IMR-90 (cell line): Measurements from ENCODE around the gene CACNA1D. TPM values are rescaled to one million over a fixed set of nuclear protein-coding genes. Genes with fewer than 3 reads are reported as not detected.

Experiments
- ATAC-seq: fragments of 200-7000 bp; cut with Tn5 transposase; 2 replicates; pipeline ENCODE4 v1.9.1; 2020; ENCODE audit warnings: low read depth, mild to moderate bottlenecking, moderate library complexity
- BruUV-seq: library from RNA; stranded (reverse); fragments of 400-500 nt; replicated peaks from 2 replicates; lab custom pipeline; 2021; lab: Mats Ljungman, UMichigan
- CTCF ChIA-PET: fragments of 300-600 bp; formaldehyde crosslinking; extraction: SDS; loops from one replicate; lab custom pipeline; 2021; ENCODE audit warnings: antibody characterized with exemption; lab: Yijun Ruan, JAX
- POLR2A ChIA-PET: fragments of 300-600 bp; sonication (Branson Sonifier 250); formaldehyde crosslinking; loops from one replicate; lab custom pipeline; 2022; ENCODE audit warnings: antibody characterized with exemption; ENCODE audit not compliant: unreplicated experiment; lab: Charles Lee
- DNase-seq: peaks from one replicate; pipeline ENCODE4 v3.0.0; 2013
- H2AFZ ChIP-seq: replicated peaks from 2 replicates; pipeline ENCODE3; 2013; ENCODE audit warnings: low read length, mild to moderate bottlenecking; ENCODE audit not compliant: poor library complexity
- H2AK5ac ChIP-seq: 2 replicates; pipeline ENCODE4 v1.6.1; 2013; ENCODE audit warnings: low read depth, low read length, inconsistent platforms
- H2AK9ac ChIP-seq: replicated peaks from 2 replicates; pipeline ENCODE3; 2013; ENCODE audit warnings: mild to moderate bottlenecking, low read depth, low read length, moderate library complexity; ENCODE audit not compliant: poor library complexity
- H2BK120ac ChIP-seq: 2 replicates; pipeline ENCODE4 v1.6.1; 2013; ENCODE audit warnings: low read depth, low read length, inconsistent platforms
- H2BK15ac ChIP-seq: 3 replicates; pipeline ENCODE4 v1.6.1; 2013; ENCODE audit warnings: low read depth, low read length, inconsistent platforms
- H2BK20ac ChIP-seq: 2 replicates; pipeline ENCODE4 v1.6.1; 2013; ENCODE audit warnings: low read depth, mild to moderate bottlenecking, inconsistent platforms, low read length, moderate library complexity
- H2BK5ac ChIP-seq: 2 replicates; pipeline ENCODE4 v1.6.1; 2013; ENCODE audit warnings: mild to moderate bottlenecking, low read depth, low read length, inconsistent platforms; ENCODE audit not compliant: poor library complexity, severe bottlenecking
- H3K14ac ChIP-seq: replicated peaks from 2 replicates; pipeline ENCODE4 v1.6.1; 2013; ENCODE audit warnings: low read depth, low read length, inconsistent platforms
- H3K18ac ChIP-seq: 2 replicates; pipeline ENCODE4 v1.6.1; 2013; ENCODE audit warnings: low read depth, low read length, control low read depth
- H3K23ac ChIP-seq: 2 replicates; pipeline ENCODE4 v1.6.1; 2013; ENCODE audit warnings: low read depth, low read length, inconsistent platforms
- H3K27ac ChIP-seq: 2 replicates; pipeline ENCODE4 v1.5.1; 2013; ENCODE audit warnings: mild to moderate bottlenecking, control low read depth, low read length; ENCODE audit not compliant: insufficient read depth
- H3K27me3 ChIP-seq: 2 replicates; pipeline ENCODE4 v1.6.1; 2013; ENCODE audit warnings: low read length; ENCODE audit not compliant: control insufficient read depth, insufficient read depth
- H3K36me3 ChIP-seq: 2 replicates; pipeline ENCODE4 v1.6.1; 2013; ENCODE audit warnings: low read length, mixed read lengths; ENCODE audit not compliant: control insufficient read depth, insufficient read depth
- H3K4ac ChIP-seq: 2 replicates; pipeline ENCODE4 v1.6.1; 2013; ENCODE audit warnings: low read depth, low read length, inconsistent platforms
- H3K4me1 ChIP-seq: 2 replicates; pipeline ENCODE4 v1.6.1; 2013; ENCODE audit warnings: low read length, mixed read lengths; ENCODE audit not compliant: control insufficient read depth, insufficient read depth
- H3K4me2 ChIP-seq: 2 replicates; pipeline ENCODE4 v1.6.1; 2013; ENCODE audit warnings: low read depth, mild to moderate bottlenecking, control low read depth, low read length, moderate library complexity
- H3K4me3 ChIP-seq: 2 replicates; pipeline ENCODE4 v1.5.1; 2013; ENCODE audit warnings: low read depth, mild to moderate bottlenecking, control low read depth, low read length, moderate library complexity; ENCODE audit not compliant: insufficient read depth
- H3K56ac ChIP-seq: 2 replicates; pipeline ENCODE4 v1.6.1; 2013; ENCODE audit warnings: low read length, inconsistent platforms; ENCODE audit not compliant: insufficient read depth; ENCODE audit errors: extremely low read depth
- H3K79me1 ChIP-seq, 2 experiments: 2 replicates each; pipeline ENCODE4 v1.6.1; 2013; ENCODE audit warnings: low read length in 2 of 2, inconsistent platforms in 1 of 2, low read depth in 1 of 2
- H3K9ac ChIP-seq: 2 replicates; pipeline ENCODE4 v1.6.1; 2013; ENCODE audit warnings: low read depth, low read length, control low read depth
- H3K9me1 ChIP-seq: 2 replicates; pipeline ENCODE4 v1.6.1; 2013; ENCODE audit warnings: low read length, inconsistent platforms; ENCODE audit not compliant: insufficient read depth
- H3K9me3 ChIP-seq: 2 replicates; pipeline ENCODE4 v1.6.1; 2013; ENCODE audit warnings: low read length; ENCODE audit not compliant: control insufficient read depth, insufficient read depth
- H4K20me1 ChIP-seq: 2 replicates; pipeline ENCODE4 v1.6.1; 2013; ENCODE audit warnings: low read length, inconsistent platforms; ENCODE audit not compliant: insufficient read depth
- H4K5ac ChIP-seq: 2 replicates; pipeline ENCODE4 v1.6.1; 2013; ENCODE audit warnings: mild to moderate bottlenecking, low read depth, low read length, control low read depth
- H4K8ac ChIP-seq, 2 experiments: 2 replicates each; pipeline ENCODE4 v1.6.1; 2013; ENCODE audit warnings: low read depth in 2 of 2, low read length in 2 of 2, control low read depth in 1 of 2, inconsistent platforms in 1 of 2
- H4K91ac ChIP-seq: 2 replicates; pipeline ENCODE4 v1.6.1; 2013; ENCODE audit warnings: low read depth, low read length, inconsistent platforms; ENCODE audit not compliant: insufficient read depth
- POLR2A ChIP-seq: IDR thresholded peaks from 2 replicates; pipeline ENCODE4 v1.6.1; 2012; ENCODE audit warnings: mild to moderate bottlenecking, low read depth, low read length
- WGBS, 2 experiments: methylation state at CpG; one replicate each; pipeline versions ENCODE4 v1.1.5 to v1.1.7; 2013; ENCODE audit warnings: missing lambda C conversion rate in 2 of 2; ENCODE audit not compliant: insufficient read length in 1 of 2; ENCODE audit errors: extremely low coverage in 2 of 2; 5-methylcytosine and 5-hydroxymethylcytosine counted together
- dilution Hi-C: fragments of 300-500 bp; cut with HindIII; formaldehyde crosslinking; loops from one replicate; pipeline ENCODE4 v1.14.3; 2018; ENCODE audit warnings: low sequenced_read_pairs; ENCODE audit not compliant: unreplicated experiment
- in situ Hi-C: fragments of 300-500 bp; cut with MboI; formaldehyde crosslinking; loops from 3 replicates; pipeline ENCODE4 v1.14.3; 2019; ENCODE audit warnings: low sequenced_read_pairs, inconsistent platforms, mixed read lengths
- intact Hi-C: fragments of 100-400 bp; cut with micrococcal nuclease; formaldehyde crosslinking; loops from 2 replicates; pipeline ENCODE4 v1.10.0; 2022
- polyA plus RNA-seq, 3 experiments: library from polyadenylated mRNA; depleted of rRNA; stranded (reverse); fragments of >200 nt; gene quantifications; 2 replicates each; pipeline ENCODE4 v1.2.3, GENCODE V29; 2012; ENCODE audit warnings: low replicate concordance in 1 of 3
- total RNA-seq: library from RNA; depleted of rRNA; stranded (reverse); fragments of >200 nt; gene quantifications from 2 replicates; pipeline ENCODE4 v1.2.3, GENCODE V29; 2012

Gene CACNA1D
- total and polyA plus RNA-seq, 2 of the 4 experiments (the other 2 are of a cell fraction), result 0.07 TPM; not detected in 1

DNA sequence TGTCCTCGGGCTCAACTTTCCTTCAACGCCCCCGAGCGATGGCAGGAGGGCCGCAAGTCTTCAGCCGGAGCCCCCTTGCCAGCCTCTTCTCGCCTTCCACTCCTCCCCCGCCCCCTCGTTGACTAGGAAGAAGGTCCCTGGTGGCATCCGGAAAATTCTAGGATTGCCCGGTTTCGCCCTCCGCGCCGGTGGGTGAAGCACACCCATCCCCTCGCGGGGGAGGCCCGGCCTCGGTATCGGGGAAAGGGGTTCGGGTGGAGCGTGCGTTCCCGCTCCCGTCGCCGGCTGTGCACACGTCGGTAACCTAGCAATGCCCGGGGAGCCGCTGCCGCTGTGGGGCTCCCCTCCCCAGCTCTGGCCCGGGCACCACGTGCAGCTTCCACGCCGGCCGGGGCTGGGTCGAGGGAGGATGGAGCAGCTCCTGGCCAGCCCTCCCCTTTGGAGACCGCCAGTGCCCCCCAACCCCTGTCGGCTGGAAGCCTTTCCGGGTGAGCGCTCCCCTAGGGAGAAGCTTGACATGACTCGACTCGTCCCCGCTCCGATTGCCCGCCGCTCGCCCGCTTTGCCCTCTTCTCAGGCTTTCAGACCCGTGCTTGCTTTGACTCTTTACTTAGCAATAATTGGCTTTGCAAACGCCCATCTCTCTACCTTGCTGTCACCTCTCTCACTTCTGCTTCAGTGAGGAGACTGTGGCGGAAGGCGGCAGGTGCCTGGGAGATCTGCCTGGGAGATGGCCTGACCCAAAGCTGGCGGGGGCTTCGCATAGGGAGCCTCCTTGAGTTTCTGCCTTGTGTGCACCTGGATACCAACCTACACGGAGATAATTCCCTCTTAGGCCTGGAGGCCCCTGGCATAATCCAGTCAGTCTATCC is 1.3 kb downstream of the CACNA1D start:
- no TSS peak for BruUV-seq
- WGBS, 2 experiments, result 14% methylated on average over 16 of the region's 57 CpGs; no CpG with 5 or more reads in 1 of the 2 experiments
- peak overlapping the region; percentile 3 for H2AK9ac ChIP-seq
- no peak overlapping the region for H3K23ac ChIP-seq
- H2AFZ ChIP-seq, result peak overlapping the region; percentile 61
- no peak overlapping the region for H3K4me3 ChIP-seq
- H3K18ac ChIP-seq, result no peak overlapping the region
- DNase-seq, result no peak
- no peak overlapping the region for H3K56ac ChIP-seq
- intact Hi-C loops, result loop anchor here (10.0 kb wide), 1 partner anchor 181 kb away; no protein-coding TSS in a partner anchor
- peaks cover 49% of the 10 kb centered on the region for H3K27me3 ChIP-seq
- no peaks in the 10 kb centered on the region for H4K20me1 ChIP-seq
- POLR2A ChIA-PET, result no interaction called here
- H3K36me3 ChIP-seq, result no peaks in the 10 kb centered on the region
- H2BK120ac ChIP-seq, result no peak overlapping the region
- no peaks in the 10 kb centered on the region for H3K79me1 ChIP-seq
- H4K5ac ChIP-seq, result no peak overlapping the region
- no peaks in the 10 kb centered on the region for H3K4me1 ChIP-seq
- no peak overlapping the region for H2BK15ac ChIP-seq
- CTCF ChIA-PET, result no interaction called here
- H3K27ac ChIP-seq, result no peak overlapping the region
- H4K8ac ChIP-seq, result no peak overlapping the region
- no peak overlapping the region; the same call in 1 of the 2 replicates for H3K4me2 ChIP-seq
- H3K9me3 ChIP-seq, result no peaks in the 10 kb centered on the region
- no peak for ATAC-seq
- no peak overlapping the region for H4K91ac ChIP-seq
- H3K9me1 ChIP-seq, result no peaks in the 10 kb centered on the region
- no peak overlapping the region for H3K4ac ChIP-seq
- dilution Hi-C loops, result no loop called here
- H2BK20ac ChIP-seq, result no peak overlapping the region
- H3K9ac ChIP-seq, result no peak overlapping the region
- H3K14ac ChIP-seq, result no peak overlapping the region
- no peak overlapping the region for H2AK5ac ChIP-seq
- in situ Hi-C loops, result no loop called here
- TF ChIP-seq POLR2A, result no peak
- H2BK5ac ChIP-seq, result no peak overlapping the region
